HG02943 (cell line): ENCODE data around the gene CLTC.

ENCODE experiments used
- ATAC-seq: cut with Tn5 transposase; IDR thresholded peaks from one replicate; pipeline ENCODE4 v1.9.1; 2021; ENCODE audit warnings: mild to moderate bottlenecking, low read depth, moderate library complexity; ENCODE audit not compliant: unreplicated experiment

Gene CLTC

DNA sequence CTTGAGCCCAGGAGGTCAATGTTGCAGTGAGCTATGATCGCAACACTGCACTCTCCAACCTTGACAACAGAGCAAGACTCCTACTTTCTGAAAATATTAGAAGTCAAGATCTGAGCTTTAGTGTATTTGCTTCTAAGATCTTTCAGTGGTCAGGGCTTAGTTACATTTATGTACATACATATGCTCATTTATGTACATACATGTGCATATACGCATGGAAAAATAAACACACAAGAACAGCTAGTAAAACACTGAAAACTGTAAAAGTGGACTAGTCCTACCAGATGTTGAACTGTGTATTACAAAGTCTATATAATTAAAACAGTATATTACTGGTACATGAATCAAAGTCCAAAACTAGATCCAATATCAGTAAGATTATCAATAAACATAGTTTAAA is 59.2 kb downstream of the CLTC start:
- ATAC-seq = no peak

DNA sequence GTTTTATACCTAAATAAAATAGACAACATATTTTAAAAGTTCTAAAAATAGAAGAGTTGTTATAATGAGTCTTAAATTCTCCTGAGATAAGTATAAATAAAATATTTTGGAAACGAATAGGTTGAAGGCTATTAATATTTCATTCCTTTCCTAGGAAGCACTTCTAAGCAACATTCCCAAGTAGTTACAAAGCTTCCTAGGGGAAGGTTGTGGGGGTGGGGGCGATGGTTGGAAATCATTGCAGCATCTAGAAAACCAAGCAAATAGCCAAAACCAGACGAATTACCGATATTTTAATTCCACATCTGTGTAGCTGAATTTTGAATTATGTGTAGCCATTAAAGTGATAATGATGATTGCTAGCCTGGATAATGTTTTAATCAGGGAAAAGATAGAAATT is 60.6 kb downstream of the CLTC start:
- no peak for ATAC-seq

GRCh38 chr17:59683283-59683682 is 63.6 kb downstream of the CLTC start:
- ATAC-seq = no peak

GRCh38 chr17:59684967-59685366 is 65.3 kb downstream of the CLTC start:
- ATAC-seq = no peak

DNA sequence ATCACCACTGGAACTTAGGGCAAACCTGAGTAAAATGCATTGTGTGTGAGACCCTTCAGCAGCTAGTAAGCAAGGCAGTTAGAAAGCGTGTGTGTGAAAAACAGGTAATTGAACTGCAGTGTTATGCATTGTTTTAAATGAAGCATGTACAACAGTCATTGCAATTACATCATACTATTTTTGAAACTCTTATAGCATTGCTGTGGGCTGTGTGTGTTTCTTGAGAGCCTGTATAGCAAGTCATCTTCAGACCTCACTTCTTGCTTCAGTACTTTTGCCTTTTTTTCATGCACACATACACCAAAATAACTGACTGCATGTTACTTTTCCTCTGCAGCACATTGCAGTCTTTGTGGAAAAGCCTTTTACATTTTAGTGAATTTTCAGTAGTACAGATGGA is 68.3 kb downstream of the CLTC start:
- ATAC-seq = no peak

DNA sequence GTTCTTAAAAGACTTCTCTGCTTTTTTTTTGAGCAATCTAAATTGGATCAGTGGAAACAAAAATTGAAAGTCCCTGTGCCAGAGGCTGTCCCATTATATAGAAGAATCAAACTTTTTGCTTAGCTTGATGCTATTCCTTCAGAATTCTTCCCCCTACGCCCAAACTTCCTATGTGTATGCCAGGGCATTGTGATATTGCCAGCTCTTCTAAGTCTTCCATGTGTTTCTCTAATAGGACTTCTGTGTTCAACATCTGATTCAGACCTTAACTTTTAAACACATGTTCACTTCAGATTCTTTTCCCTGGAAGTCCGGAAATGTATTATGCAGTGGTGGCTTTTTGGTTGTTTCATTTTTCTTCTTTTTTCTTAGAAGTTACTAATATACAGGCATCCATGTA is 68.8 kb downstream of the CLTC start:
- ATAC-seq = no peak

DNA sequence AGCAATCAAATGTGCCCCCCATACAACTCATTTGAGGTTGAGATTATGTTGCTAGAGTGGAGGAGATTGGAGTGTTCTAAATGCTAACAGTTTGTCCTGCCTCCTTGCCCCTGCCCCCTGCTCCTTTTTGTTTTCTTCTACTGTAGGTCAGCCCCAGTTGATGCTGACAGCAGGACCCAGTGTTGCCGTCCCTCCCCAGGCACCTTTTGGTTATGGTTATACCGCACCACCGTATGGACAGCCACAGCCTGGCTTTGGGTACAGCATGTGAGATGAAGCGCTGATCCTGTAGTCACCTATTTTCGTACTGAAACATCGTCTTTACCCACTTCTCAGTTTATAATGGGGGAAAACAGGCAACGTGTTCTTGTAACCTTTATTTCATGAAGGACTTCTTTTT is 73.9 kb downstream of the CLTC start:
- no peak for ATAC-seq

DNA sequence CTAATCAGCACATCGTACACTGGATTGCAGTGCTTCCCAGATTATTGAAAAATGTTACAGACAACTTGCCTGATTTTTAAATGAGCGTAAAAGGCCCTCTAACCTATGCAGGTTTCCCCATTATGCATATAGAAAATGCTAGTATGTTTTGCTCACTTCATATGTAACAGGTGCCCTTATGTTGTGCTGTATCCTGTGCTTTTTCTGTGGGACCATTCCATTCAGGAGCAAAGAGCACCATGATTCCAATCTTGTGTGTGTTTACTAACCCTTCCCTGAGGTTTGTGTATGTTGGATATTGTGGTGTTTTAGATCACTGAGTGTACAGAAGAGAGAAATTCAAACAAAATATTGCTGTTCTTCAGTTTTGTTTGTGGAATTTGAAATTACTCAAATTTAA is 74.6 kb downstream of the CLTC start:
- ATAC-seq = no peak

DNA sequence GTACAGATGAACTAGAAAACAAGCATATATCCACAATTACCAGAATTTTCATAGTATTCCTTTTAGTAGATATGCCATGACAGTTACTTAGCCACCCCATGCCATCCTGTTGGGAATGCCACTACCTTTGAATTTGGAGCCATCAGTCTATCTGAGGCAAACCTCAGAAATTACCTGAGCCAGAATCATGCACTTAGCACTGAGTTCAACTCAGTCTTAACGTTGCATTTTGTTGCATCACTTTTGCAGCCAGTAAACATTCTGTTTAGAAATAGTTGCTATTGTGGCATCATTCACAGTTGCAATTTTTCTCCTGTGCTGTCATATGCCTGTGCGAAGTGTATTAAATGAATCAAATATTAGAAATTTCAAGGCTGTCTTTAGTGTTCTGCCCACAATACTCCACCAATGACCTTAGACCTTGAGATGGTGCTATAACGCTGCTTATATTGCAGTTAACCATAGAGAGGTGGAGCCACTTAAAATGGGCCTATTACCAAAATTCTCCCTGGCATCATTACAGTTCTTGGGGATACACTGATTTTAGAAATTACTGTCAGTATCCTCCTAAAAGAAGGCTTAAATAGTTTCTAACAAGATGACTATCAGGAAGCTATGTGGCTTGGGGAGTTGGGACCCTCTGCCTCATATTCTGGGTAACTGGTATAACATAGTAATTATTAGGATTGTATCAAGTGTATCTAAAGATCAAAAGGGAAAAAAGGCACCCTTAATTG is 76.4 kb downstream of the CLTC start:
- no peak for ATAC-seq

GRCh38 chr17:59696682-59697277 is 77.1 kb downstream of the CLTC start:
- ATAC-seq = no peak

GRCh38 chr17:59698143-59698542 is 78.4 kb downstream of the CLTC start:
- no peak for ATAC-seq

DNA sequence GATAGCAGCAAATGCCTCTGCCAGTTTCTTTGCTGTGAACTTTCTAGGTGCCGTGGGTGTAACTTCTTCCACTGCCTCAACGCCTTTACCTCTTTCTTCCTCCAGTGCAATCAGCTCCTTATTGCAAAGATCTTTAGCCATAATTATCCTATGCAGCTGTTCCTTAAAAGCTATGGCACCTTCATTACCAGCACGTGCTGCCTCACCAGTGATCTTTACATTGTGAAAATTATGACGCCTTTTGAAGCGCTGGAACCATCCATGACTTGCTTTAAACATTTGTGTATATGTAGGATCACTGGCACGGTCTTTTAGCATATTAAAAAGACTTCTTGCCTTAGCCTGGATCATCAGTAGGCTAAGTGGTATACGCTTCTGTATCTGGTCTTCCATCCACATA is 79.5 kb downstream of the CLTC start:
- no peak for ATAC-seq

- no peak for ATAC-seq
These were observed 80.1 kb downstream of the CLTC start for GRCh38 chr17:59699786-59700185.

- ATAC-seq = no peak
These were observed 82.6 kb downstream of the CLTC start for GRCh38 chr17:59702304-59702703.

- ATAC-seq = peak; percentile 96
These were observed 87.7 kb downstream of the CLTC start, which contains the start of the genes PTRH2 and VMP1 for GRCh38 chr17:59707149-59707970. Gene PTRH2 (minus strand): TSS chr17:59707430. CDS start chr17:59697978, 9,452 bp downstream. Gene VMP1 (plus strand): TSS chr17:59707654. CDS start chr17:59731447, 23,793 bp downstream.

- peak; percentile 3 for ATAC-seq
These were observed 88.3 kb downstream of the CLTC start for GRCh38 chr17:59707971-59708430.

GRCh38 chr17:59711936-59712335 is 92.2 kb downstream of the CLTC start:
- no peak for ATAC-seq

- ATAC-seq = no peak
These were observed 93.2 kb downstream of the CLTC start for GRCh38 chr17:59712862-59713261.

DNA sequence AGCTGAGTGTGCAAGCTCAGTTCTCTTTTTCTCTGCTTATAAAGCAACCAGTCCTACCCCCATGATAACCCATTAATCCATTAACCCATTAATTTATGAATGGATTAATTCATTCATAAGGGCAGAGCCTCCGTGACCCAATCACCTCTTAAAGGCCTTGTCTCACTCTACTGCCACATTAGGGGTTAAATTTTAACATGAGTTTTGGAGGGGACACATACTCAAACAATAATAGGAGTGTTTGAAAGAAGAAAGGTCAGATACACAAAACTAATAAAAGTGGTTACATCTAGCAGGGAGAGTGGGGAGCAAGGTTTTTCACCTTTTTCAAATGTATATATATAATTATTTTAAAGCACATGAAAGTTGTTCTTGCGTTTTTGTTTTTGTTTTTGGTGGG is 94.6 kb downstream of the CLTC start:
- no peak for ATAC-seq

DNA sequence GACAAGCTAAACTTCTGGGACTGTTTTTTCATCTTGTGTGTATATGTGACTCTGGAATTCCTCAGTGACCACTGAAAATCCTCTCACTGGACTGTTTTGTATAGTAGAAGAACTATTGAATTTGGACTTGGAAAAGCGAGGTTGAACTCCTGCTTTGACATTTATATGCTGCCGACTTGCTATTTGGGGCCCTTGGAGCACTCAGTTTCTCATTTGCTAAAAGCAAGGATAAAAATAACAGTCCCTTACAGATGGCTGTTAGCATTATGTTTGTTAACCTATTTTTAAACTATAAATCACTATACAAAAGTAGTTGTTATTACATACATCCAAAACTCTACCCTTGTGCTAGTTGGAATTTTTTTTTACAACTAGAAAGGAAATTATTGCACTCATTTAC is 96.7 kb downstream of the CLTC start:
- no peak for ATAC-seq

DNA sequence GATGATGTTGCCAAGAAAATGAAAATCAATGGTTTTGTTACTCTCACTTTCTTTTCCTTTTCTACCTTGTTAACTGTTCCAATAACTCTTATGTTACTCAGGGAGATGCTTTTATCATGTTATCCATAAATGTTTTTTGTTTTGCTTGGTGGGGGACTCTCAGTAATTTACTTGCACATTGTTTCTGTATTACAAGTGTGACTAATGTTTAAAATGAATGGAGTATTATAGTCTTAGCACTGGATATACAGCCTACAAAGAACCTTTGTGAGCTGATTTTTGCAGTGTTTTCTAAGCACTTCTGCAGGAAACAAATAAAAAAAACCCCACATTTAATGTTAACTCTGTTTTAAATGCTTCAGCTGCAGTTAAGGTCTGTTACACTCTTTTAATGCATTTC is 99.8 kb downstream of the CLTC start:
- ATAC-seq = no peak
